Neural progenitor cell (in vitro differentiated cells): ENCODE results near the gene DMTF1. TPM values are rescaled to one million over a fixed set of nuclear protein-coding genes. Genes with fewer than 3 reads are reported as not detected.

ENCODE experiments used
- DNase-seq: peaks from one replicate; pipeline ENCODE4 v3.0.0-alpha.2; 2016; ENCODE audit warnings: low spot score
- H2AFZ ChIP-seq: fragments of 200-600 bp; sonication (generic); replicated peaks from 2 replicates; pipeline ENCODE4 v1.6.1; 2016; ENCODE audit warnings: antibody characterized with exemption
- H3F3A ChIP-seq: fragments of 200-600 bp; sonication (generic); 2 replicates; pipeline ENCODE4 v1.6.1; 2016; ENCODE audit warnings: antibody characterized with exemption, low read depth
- H3K27ac ChIP-seq: fragments of 200-600 bp; sonication (generic); 2 replicates; pipeline ENCODE4 v1.5.1; 2016; ENCODE audit warnings: mild to moderate bottlenecking
- H3K27me3 ChIP-seq: fragments of 200-600 bp; sonication (generic); 2 replicates; pipeline ENCODE4 v1.6.1; 2016; ENCODE audit warnings: mild to moderate bottlenecking, moderate library complexity
- H3K36me3 ChIP-seq: fragments of 200-600 bp; sonication (generic); 2 replicates; pipeline ENCODE4 v1.5.1; 2016
- H3K4me1 ChIP-seq: fragments of 200-600 bp; sonication (generic); 2 replicates; pipeline ENCODE4 v1.6.1; 2016; ENCODE audit warnings: mixed run types
- H3K4me2 ChIP-seq: fragments of 200-600 bp; sonication (generic); 2 replicates; pipeline ENCODE4 v1.6.1; 2016
- H3K4me3 ChIP-seq: fragments of 200-600 bp; sonication (generic); 2 replicates; pipeline ENCODE4 v1.5.1; 2016
- H3K79me2 ChIP-seq: fragments of 200-600 bp; sonication (generic); 2 replicates; pipeline ENCODE4 v1.6.1; 2016; ENCODE audit warnings: low read depth
- H3K9ac ChIP-seq: fragments of 200-600 bp; sonication (generic); 2 replicates; pipeline ENCODE4 v1.6.1; 2016
- H3K9me3 ChIP-seq: fragments of 200-600 bp; sonication (generic); 2 replicates; pipeline ENCODE4 v1.5.1; 2016; ENCODE audit warnings: low read depth
- H4K20me1 ChIP-seq: fragments of 200-600 bp; sonication (generic); 2 replicates; pipeline ENCODE4 v1.6.1; 2016; ENCODE audit warnings: low read depth
- H3K27ac Mint-ChIP-seq: 3 replicates; pipeline ENCODE4 v1.8.0; 2021; ENCODE audit warnings: mixed read lengths
- H3K27me3 Mint-ChIP-seq: 2 replicates; pipeline ENCODE4 v1.8.0; 2022; ENCODE audit warnings: low read depth, mild to moderate bottlenecking, inconsistent platforms, moderate library complexity, mixed read lengths; ENCODE audit not compliant: insufficient read depth
- H3K36me3 Mint-ChIP-seq: 3 replicates; pipeline ENCODE4 v1.8.0; 2021; ENCODE audit warnings: mixed read lengths
- H3K4me1 Mint-ChIP-seq: 3 replicates; pipeline ENCODE4 v1.8.0; 2021; ENCODE audit warnings: mixed read lengths
- H3K4me3 Mint-ChIP-seq: 3 replicates; pipeline ENCODE4 v1.8.0; 2021; ENCODE audit warnings: mild to moderate bottlenecking, moderate library complexity, mixed read lengths
- H3K9me3 Mint-ChIP-seq: 3 replicates; pipeline ENCODE4 v1.8.0; 2020; ENCODE audit warnings: mixed read lengths
- EZH2 ChIP-seq: fragments of 200-600 bp; sonication (generic); IDR thresholded peaks from 2 replicates; pipeline ENCODE4 v1.6.1; 2017; ENCODE audit warnings: antibody characterized with exemption, mild to moderate bottlenecking, moderate library complexity
- EZH2phosphoT487 ChIP-seq: fragments of 200-600 bp; sonication (generic); IDR thresholded peaks from 2 replicates; pipeline ENCODE4 v1.6.1; 2017; ENCODE audit warnings: antibody characterized with exemption
- total RNA-seq: library from RNA; depleted of rRNA; stranded (reverse); fragments of >200 nt; gene quantifications from 2 replicates; pipeline ENCODE4 v1.2.3, GENCODE V29; 2015; ENCODE audit warnings: low replicate concordance
- TF ChIP-seq, protein P1 (sequence below): fragments of 200-600 bp; sonication (generic); IDR thresholded peaks from 2 replicates; pipeline ENCODE4 v1.5.1; 2017; ENCODE audit warnings: antibody characterized with exemption, mild to moderate bottlenecking

The DMTF1 gene
- total RNA-seq, 1 donor from 2014 or later: 176 TPM

DNA sequence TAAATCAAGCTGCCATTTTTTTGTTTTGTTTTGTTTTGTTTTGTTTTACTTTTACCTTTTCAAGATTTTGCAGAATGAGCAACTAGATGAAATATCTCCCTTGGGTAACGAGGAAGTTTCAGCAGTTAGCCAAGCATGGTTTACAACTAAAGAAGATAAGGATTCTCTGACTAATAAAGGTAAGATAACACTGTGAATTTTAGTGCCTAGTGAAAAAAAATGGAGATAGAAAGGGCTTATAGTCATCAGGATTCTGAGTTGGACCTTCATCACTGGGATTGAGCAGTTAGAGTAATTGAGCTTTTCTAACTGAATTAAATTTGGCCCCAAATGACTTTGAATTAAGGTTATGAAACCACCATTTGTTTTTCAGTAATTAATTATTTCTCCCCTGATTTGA lies 21.2 kb downstream of the DMTF1 start:
- H3K4me3 Mint-ChIP-seq: no peak overlapping the region
- Histone ChIP-seq H3K79me2 (peaks cover 79% of the 10 kb centered on the region), H4K20me1 (peaks cover 35% of the 10 kb centered on the region), H2AFZ (no peak overlapping the region), H3K9ac (no peak overlapping the region), H3K27me3 (no peaks in the 10 kb centered on the region), H3F3A (peaks cover 44% of the 10 kb centered on the region), H3K9me3 (no peaks in the 10 kb centered on the region), H3K4me3 (no peak overlapping the region), H3K4me2 (no peak overlapping the region), H3K27ac (no peak overlapping the region), H3K36me3 (peaks cover 59% of the 10 kb centered on the region), H3K4me1 (no peaks in the 10 kb centered on the region)
- H3K36me3 Mint-ChIP-seq: peaks cover 48% of the 10 kb centered on the region
- no peaks in the 10 kb centered on the region for H3K27me3 Mint-ChIP-seq
- H3K27ac Mint-ChIP-seq: no peak overlapping the region
- no peaks in the 10 kb centered on the region for H3K4me1 Mint-ChIP-seq
- H3K9me3 Mint-ChIP-seq: no peaks in the 10 kb centered on the region
- no peak for TF ChIP-seq EZH2
- TF ChIP-seq, protein P1, sequence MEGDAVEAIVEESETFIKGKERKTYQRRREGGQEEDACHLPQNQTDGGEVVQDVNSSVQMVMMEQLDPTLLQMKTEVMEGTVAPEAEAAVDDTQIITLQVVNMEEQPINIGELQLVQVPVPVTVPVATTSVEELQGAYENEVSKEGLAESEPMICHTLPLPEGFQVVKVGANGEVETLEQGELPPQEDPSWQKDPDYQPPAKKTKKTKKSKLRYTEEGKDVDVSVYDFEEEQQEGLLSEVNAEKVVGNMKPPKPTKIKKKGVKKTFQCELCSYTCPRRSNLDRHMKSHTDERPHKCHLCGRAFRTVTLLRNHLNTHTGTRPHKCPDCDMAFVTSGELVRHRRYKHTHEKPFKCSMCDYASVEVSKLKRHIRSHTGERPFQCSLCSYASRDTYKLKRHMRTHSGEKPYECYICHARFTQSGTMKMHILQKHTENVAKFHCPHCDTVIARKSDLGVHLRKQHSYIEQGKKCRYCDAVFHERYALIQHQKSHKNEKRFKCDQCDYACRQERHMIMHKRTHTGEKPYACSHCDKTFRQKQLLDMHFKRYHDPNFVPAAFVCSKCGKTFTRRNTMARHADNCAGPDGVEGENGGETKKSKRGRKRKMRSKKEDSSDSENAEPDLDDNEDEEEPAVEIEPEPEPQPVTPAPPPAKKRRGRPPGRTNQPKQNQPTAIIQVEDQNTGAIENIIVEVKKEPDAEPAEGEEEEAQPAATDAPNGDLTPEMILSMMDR: no peak
- TF ChIP-seq EZH2phosphoT487: no peak
- DNase-seq: no peak

DNA sequence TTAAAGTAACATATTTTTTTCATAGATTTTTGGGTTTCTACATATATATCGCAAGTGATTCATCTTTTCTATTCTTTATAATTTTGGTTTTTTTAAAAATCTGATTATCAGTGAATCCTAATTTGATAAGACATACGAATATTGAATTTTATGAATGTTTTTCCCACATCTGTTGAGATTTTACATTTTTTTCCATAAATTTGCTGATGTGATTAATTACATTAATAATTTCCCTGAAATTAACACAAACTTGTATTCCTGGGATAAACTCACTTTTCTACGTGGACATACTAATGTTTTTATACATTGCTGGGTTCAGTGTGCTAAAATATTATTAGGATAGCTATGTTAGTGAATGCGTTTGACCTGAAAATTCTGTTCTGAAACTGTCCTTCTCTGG lies 26.1 kb downstream of the DMTF1 start:
- no peaks in the 10 kb centered on the region for H3K4me1 ChIP-seq
- H3K4me3 ChIP-seq: no peak overlapping the region
- H3K27me3 ChIP-seq: no peaks in the 10 kb centered on the region
- no peak overlapping the region for H3K4me2 ChIP-seq
- H3K27me3 Mint-ChIP-seq: no peaks in the 10 kb centered on the region
- no peak overlapping the region for H3K4me3 Mint-ChIP-seq
- H3K27ac Mint-ChIP-seq: no peak overlapping the region
- no peaks in the 10 kb centered on the region for H3K4me1 Mint-ChIP-seq
- H4K20me1 ChIP-seq: peaks cover 28% of the 10 kb centered on the region
- H2AFZ ChIP-seq: no peak overlapping the region
- no peak overlapping the region for H3K9ac ChIP-seq
- H3K79me2 ChIP-seq: peaks cover 77% of the 10 kb centered on the region
- DNase-seq: no peak
- H3K9me3 Mint-ChIP-seq: no peaks in the 10 kb centered on the region
- no peaks in the 10 kb centered on the region for H3K9me3 ChIP-seq
- H3K27ac ChIP-seq: no peak overlapping the region
- TF ChIP-seq EZH2: no peak
- TF ChIP-seq EZH2phosphoT487: no peak
- TF ChIP-seq, protein P1: no peak
- peaks cover 61% of the 10 kb centered on the region for H3K36me3 ChIP-seq
- H3K36me3 Mint-ChIP-seq: peaks cover 47% of the 10 kb centered on the region
- H3F3A ChIP-seq: peaks cover 28% of the 10 kb centered on the region

DNA sequence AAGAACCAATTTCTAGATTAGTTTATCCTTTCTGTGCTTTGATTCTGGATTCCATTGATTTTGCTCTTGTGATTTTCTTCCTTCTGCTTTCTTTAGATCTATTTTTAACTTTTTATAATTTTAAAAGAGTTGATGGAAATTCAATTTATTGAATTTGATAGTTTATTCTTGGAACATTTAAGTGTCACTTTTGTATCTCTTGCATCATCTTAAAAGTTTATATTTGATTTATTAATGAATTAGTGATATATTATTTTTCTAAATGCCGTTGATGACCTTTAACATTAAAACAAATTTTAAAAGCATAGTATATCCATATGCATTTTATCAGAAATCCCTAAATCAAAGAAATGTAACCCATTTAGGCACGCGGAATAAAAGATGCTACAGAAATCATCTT lies 26.9 kb downstream of the DMTF1 start:
- Histone ChIP-seq H3K4me3 (no peak overlapping the region), H4K20me1 (peaks cover 28% of the 10 kb centered on the region), H3K79me2 (peaks cover 69% of the 10 kb centered on the region), H3K27me3 (no peaks in the 10 kb centered on the region), H2AFZ (no peak overlapping the region), H3K4me1 (no peaks in the 10 kb centered on the region), H3K36me3 (peaks cover 62% of the 10 kb centered on the region), H3K9me3 (no peaks in the 10 kb centered on the region), H3F3A (peaks cover 32% of the 10 kb centered on the region), H3K9ac (no peak overlapping the region), H3K27ac (no peak overlapping the region), H3K4me2 (no peak overlapping the region)
- no peaks in the 10 kb centered on the region for H3K27me3 Mint-ChIP-seq
- H3K4me1 Mint-ChIP-seq: no peaks in the 10 kb centered on the region
- no peak overlapping the region for H3K4me3 Mint-ChIP-seq
- H3K36me3 Mint-ChIP-seq: peaks cover 45% of the 10 kb centered on the region
- no peaks in the 10 kb centered on the region for H3K9me3 Mint-ChIP-seq
- no peak for TF ChIP-seq EZH2
- TF ChIP-seq, protein P1: no peak
- TF ChIP-seq EZH2phosphoT487: no peak
- no peak for DNase-seq
- H3K27ac Mint-ChIP-seq: no peak overlapping the region
